Dermis microvascular lymphatic vessel endothelial cell (primary cell): Measurements from ENCODE around the gene RERGL. TPM values are rescaled to one million over a fixed set of nuclear protein-coding genes. Genes with fewer than 3 reads are reported as not detected.

Source experiments
- total RNA-seq: library from RNA; depleted of rRNA; stranded (reverse); fragments of >200 nt; gene quantifications from 2 replicates; pipeline ENCODE4 v1.2.1, GENCODE V29; 2014

The RERGL gene
- total RNA-seq, 1 donor from 2014 or later: not detected

Other genes with a start within 250 kb of the RERGL start
- 0.51 and 1.6 TPM in 2 replicates for gene PIK3C2G, start 171.3 kb upstream of the RERGL start, total RNA-seq